Activated CD8-positive, alpha-beta memory T cell treated with anti-CD3 and anti-CD28 coated beads for 1 hour (primary cell): ENCODE data around the gene ACTG2.
"Not testable (repeated sequence)": the region's sequence is repeated elsewhere in the genome, so short reads cannot be mapped to it uniquely, and the experiment has no call there.

Source experiments
- DNase-seq, 2 donors: peaks; one replicate each; pipeline ENCODE4 v3.0.0-alpha.2; 2020; ENCODE audit warnings: low read depth in 1 of 2; ENCODE audit errors: extremely low read depth in 1 of 2

The ACTG2 gene

GRCh38 chr2:73931531-73932500 lies 39.0 kb downstream of the ACTG2 start:
- no peak for DNase-seq

DNA sequence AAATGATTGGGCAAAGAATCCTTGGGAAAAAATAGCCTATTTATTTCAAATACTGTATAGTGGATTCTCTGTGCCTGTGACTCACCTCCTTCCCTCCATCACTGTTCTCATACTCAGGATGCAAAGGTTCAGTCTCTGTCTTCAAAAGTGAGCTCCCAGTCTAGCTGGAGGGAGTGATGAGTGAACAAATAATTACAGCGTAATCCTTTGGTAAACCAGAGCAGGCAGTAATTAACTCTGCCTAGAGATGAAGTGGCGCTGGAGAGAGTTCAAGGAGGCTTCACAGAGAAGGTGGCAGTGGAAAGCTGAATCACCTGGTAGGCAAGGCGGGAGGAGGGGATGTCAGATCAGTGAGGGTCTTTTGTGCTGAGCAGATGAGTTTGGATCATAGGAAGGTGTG lies 40.4 kb downstream of the ACTG2 start:
- DNase-seq = no peak

DNA sequence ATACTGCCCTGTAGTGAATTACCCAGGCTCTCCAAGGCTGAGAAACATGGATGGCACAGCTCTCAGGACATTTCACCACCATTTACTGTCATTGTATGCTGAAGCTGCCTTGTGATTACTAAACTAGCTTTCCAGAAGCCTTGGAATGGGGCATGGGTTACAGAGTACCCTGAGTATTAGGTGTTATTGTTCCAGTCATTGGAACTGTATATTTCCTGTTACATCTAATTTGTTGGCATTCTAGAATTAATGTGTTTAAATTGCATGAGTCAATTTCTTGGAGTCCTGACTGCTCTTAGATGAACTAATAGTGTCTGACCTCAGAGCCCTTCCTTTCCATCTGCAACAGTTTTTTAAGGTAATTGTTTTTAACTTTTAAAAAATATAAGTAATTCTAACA lies 42.8 kb downstream of the ACTG2 start:
- no peak for DNase-seq

- DNase-seq = no peak
Measured at GRCh38 chr2:73937103-73937885, 44.5 kb downstream of the ACTG2 start.

DNA sequence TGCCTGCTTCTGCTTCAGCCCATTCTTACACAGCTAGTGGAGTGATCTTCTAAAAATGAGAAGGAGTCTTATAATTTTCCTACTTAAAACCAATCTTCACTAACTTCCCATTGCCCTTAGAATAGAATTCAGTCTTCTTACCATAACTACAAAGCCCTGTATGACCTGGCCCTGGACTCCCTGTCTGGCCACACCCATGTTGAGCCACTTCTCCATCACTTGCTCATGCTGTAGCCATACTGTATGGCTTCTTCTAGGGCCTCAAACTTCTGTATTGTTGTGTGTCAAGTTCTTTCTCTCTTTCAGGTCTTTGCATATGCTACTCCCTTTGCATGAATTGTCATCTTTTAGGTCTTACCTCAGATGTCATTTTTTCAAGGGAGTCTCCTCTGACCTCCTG lies 45.1 kb downstream of the ACTG2 start:
- DNase-seq = no peak

GRCh38 chr2:73938718-73939352 lies 46.0 kb downstream of the ACTG2 start:
- no peak for DNase-seq

DNA sequence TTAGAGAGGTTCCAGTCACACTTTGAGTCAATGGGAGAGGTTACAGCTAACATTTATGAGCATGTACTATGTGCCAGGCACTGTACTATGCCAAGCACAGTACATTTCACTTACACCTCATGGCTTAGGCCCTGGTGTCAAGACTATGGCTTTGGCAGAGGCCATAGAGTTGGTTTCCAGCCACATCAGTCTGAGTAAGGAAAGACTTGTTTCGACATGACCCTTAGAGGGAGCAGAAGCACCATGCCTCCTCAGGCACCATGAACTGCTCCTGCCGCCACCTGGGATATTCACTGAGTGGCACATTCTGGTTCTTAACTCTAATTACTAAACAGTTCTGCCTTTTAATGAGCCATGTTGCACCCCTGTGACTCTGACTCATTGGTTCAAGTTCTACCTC lies 46.6 kb downstream of the ACTG2 start:
- no peak for DNase-seq

DNA sequence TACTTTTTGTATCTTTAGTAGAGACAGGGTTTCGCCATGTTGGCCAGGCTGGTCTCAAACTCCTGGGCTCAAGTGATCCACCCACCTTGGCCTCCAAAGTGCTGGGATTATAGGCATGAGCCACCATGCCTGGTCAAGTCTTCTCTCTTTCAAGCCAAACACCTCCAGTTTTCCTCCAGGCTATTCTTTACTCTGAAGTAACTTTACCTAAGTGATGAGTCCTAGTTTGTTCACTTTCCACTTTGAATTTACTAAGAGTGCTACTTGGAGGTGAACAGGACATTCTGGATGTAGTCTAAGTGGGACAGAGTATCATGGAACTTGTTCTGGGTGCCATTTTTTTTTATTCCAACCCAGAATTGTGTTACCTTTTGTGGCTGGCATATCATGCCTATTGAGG lies 47.3 kb downstream of the ACTG2 start:
- DNase-seq = not testable (repeated sequence)

DNA sequence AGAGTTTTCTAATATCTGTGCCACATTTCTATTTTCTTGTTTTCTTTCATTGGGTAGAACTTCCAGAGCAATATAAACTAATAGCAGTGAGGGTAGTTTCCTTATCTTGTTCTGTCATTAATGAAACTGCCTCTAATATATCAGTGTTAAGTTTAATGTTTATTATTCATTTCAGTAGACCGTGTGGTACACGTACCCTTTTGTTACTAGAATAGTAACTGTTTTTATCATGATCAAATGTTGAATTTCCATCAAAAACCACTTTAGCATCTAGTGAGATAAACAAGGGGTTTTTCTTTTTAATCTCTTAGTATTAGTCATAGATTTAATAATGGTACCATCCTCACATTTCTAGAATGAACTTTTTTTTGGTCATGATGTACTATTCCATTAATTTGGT lies 49.9 kb downstream of the ACTG2 start:
- no peak for DNase-seq

DNA sequence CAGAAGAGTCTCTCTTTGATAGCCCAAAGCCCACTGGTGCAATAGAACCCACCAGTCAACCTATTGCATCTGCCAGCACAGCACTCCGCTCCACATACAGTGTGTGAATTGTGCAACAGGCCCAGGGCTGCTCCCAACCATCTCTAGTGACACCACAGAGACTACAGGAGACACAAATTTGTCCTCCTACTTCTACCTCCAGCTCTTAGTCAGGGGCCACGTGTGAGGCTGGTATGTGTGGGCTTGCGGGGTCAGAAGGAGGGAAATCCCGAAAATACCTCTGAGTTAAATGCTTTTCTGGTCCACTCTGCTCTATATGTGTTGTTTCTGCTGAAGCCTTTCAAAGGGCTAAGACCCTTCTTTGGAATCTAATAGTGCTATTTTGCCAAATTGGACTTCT lies 51.9 kb downstream of the ACTG2 start:
- no peak for DNase-seq

GRCh38 chr2:73946215-73946614 lies 53.4 kb downstream of the ACTG2 start:
- no peak for DNase-seq

- DNase-seq = no peak
Measured at GRCh38 chr2:73946666-73947065, 53.9 kb downstream of the ACTG2 start.

DNA sequence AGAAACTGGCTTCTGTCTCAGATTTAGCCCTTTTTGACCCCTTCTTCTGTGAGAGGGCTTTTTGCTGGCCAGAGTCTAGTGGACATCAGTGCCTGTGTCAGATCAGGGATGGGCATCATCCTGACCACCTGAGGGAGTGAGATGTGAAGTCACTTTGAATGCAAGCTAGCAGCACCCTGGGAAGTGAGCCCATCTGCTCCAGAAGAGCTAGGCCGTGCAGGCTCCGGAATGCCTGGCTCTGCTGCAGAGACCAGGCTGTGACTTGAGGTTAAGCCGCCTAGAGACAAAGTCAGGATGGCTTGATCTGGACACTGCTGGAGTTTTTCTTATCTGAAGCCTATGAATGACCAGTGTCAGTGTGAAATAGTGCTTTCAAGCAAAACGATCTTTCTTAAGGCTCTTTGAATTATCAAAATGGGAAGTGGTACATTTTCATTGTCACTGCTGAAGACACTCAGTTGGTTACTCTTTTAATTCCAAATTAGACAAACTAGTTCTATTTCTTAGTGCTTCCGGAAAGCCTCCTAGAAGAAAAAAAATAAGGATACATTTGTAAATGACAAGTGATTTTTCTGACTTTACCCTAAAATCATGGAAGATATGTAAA lies 54.7 kb downstream of the ACTG2 start:
- no peak for DNase-seq

- no peak for DNase-seq
Measured at GRCh38 chr2:73949802-73950201, 57.0 kb downstream of the ACTG2 start.

DNA sequence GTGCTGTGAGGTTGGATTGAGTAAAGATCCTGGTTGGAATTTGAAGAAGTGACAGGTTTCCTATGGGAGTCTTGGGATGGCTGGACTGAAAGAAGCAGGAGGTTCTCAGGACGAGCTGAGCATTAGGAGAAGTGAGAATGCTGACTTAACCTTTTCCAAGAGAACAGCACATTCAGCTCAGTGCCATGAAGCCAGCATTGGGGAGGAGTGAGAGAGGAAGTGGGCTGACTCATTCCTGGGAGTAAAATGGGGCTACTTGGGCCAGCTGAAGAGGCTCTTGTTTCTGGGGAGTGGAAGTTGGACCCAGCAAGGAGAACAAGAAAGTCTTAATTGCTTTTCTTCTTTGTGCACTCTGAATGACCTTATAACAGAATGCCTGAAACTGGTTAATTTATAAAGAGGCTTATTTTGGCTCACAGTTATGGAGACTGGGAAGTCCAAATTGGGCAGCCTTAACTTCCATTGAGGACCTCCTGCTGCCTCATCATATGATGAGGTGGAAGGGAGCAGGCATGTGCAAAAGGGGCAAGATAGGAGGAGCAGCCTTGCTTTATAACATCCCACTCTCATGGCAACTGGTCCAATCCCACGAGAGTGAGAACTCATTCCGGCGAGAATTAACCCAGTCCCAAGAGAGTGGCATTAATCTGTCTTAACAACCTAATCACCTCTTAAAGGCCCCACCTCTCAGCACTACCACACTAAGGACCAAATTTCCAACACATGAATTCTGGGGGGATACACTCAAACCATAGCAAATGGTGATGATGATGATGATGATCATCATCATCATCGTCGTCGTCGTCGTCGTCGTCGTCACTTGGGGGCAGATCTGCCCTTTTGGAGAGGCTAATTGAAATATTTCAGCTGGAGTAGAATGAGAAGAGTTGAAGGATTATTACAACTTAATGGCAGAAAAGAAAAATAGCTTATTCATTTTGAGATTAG lies 60.0 kb downstream of the ACTG2 start:
- DNase-seq = no peak

DNA sequence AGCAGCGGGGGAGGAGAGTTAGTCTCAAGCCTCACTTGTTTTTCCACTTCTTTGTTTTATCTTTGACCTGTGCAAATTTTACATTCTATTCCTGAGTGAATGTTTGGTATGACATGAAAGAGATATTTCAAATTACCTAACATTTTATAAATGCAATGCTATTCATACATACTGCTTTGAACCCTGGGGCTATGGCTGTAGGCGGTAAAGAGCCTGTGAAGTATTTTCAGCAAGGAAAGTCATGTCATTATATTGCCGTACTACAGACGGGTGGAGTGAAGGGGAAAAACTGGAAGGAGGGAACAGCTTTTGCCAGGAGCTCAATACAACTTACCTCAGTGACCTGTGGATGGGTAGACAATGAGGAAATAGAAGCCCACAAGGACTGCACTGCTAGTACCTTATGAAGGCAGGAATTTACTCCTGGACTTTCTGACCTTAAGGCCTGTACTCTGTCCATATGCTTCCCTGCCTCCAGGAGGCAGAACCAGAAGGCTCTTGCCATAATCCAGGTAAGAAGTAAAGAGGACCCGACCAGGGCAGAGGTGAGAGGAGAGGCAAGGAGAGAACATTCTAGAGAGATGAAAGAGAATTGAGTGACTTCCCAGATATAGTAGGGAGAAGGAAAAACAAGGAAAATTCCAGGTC lies 63.5 kb downstream of the ACTG2 start:
- DNase-seq = no peak

DNA sequence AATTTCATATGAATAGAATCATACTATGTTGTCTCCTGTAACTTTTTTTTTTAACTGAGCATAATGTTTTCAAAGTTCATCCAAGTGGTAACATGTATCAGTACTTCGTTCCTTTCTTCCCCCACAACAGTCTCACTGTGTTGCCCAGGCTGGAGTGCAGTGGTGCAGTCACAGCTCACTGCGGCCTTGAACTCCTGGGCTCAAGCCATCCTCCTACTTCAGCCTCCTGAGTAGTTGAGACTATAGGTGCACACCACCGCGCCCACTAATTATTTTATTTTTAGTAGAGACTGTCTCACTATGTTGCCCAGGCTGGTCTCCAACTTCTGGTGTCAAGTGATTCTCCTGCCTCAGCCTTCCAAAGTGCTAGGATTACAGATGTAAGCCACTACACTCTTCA lies 68.5 kb downstream of the ACTG2 start:
- no peak for DNase-seq

DNA sequence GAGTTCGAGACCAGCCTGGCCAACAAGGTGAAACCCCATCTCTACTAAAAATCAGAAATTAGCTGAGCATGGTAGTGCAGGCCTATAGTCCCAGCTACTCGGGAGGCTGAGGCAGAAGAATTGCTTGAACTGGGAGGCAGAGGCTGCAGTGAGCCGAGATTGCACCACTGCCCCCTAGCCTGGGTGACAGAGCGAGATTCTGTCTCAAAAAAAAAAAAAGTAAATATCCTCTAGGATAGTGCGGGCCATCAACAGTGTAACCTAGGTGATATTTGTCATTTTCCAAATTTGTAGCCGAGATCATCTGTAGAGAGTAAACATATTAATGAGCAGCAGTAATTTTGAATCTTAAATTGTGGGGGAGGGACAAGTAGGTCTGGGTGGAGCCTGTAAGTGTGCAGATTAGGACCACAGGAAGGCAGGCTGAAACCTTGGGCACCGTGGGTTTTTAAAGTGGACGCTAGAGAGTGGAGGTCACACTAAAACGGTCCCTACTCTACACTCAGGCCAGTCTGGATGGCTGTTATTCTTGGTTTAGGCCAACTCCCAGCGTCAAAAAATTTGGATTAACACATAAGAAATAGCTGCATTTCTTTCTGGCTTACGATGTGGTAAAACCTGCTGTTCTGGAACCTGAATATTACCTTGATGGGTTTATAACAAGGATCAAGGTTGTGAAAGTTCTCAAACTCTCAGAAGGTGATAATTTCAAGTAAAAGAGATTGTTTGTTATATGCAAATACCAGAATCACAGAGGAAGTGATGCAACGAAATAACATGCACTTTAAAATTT lies 69.2 kb downstream of the ACTG2 start:
- DNase-seq = no peak

- no peak for DNase-seq
Measured at GRCh38 chr2:73962798-73963197, 70.0 kb downstream of the ACTG2 start.
